Astrocyte of the hippocampus (primary cell): Measurements from ENCODE around the gene SYNE1.
"Not testable (repeated sequence)": the region's sequence is repeated elsewhere in the genome, so short reads cannot be mapped to it uniquely, and the experiment has no call there.

ENCODE experiments used
- DNase-seq: peaks from one replicate; pipeline ENCODE4 v3.0.0; 2011; ENCODE audit warnings: low read depth, low spot score

The SYNE1 gene

GRCh38 chr6:152138344-152138743 lies 498.8 kb downstream of the SYNE1 start:
- not testable (repeated sequence) for DNase-seq

- peak; percentile 41 for DNase-seq
Observed at GRCh38 chr6:152136449-152136825, 500.7 kb downstream of the SYNE1 start.

GRCh38 chr6:152135755-152136448 lies 501.3 kb downstream of the SYNE1 start:
- DNase-seq, result no peak

GRCh38 chr6:152130441-152130840 lies 506.7 kb downstream of the SYNE1 start:
- no peak for DNase-seq

GRCh38 chr6:152129691-152130151 lies 507.4 kb downstream of the SYNE1 start:
- no peak for DNase-seq

- no peak for DNase-seq
Observed at GRCh38 chr6:152127432-152128165, 509.6 kb downstream of the SYNE1 start.

GRCh38 chr6:152124429-152125074 lies 512.6 kb downstream of the SYNE1 start:
- DNase-seq, result peak; percentile 68

GRCh38 chr6:152123076-152123475 lies 514.1 kb downstream of the SYNE1 start:
- DNase-seq, result no peak

- no peak for DNase-seq
Observed at GRCh38 chr6:152122434-152122833, 514.7 kb downstream of the SYNE1 start.

- no peak for DNase-seq
Observed at GRCh38 chr6:152121910-152122309, 515.3 kb downstream of the SYNE1 start.

- DNase-seq, result no peak
Observed at GRCh38 chr6:152119831-152120230, 517.3 kb downstream of the SYNE1 start.

GRCh38 chr6:152118678-152119077 lies 518.5 kb downstream of the SYNE1 start:
- DNase-seq, result no peak

GRCh38 chr6:152118224-152118623 lies 518.9 kb downstream of the SYNE1 start:
- DNase-seq, result no peak

- DNase-seq, result peak; percentile 63
Observed at GRCh38 chr6:152117156-152118133, 519.7 kb downstream of the SYNE1 start.

- no peak for DNase-seq
Observed at GRCh38 chr6:152112491-152113261, 524.5 kb downstream of the SYNE1 start.

GRCh38 chr6:152110886-152111820 lies 526.0 kb downstream of the SYNE1 start:
- DNase-seq, result peak; percentile 62

- DNase-seq, result no peak
Observed at GRCh38 chr6:152107973-152108372, 529.2 kb downstream of the SYNE1 start.

GRCh38 chr6:152100183-152100618 lies 537.0 kb downstream of the SYNE1 start:
- no peak for DNase-seq

GRCh38 chr6:152099446-152100182 lies 537.5 kb downstream of the SYNE1 start:
- DNase-seq, result no peak
